ENCODE results near the gene GALNT3.
A peak's percentile ranks its signal among the peaks of the same experiment; 100 is the strongest.

The GALNT3 gene

DNA sequence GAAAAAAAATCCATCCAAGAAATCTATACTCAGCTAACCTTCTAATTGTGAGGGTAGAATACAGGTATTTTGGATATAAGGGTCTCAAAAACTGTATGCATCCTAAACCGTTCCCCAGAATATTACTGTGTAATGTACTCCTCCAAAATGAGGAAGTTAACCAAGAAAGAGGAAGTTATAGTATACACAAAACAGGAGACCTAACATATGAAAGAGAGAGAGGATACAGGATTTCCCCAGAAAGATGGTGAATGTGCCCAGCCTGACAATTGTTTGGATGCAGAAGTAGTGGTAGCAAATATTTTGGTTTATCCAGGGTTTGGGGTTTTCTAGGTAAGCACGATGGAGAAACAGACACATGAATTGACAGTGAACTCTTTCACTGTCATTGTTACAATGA lies 50.6 kb downstream of the GALNT3 start:
- Mint-ChIP-seq H3K27ac (no peak overlapping the region), H3K9me3 (no peaks in the 10 kb centered on the region), H3K27me3 (no peaks in the 10 kb centered on the region), H3K4me1 (peaks cover 6 to 17% of the 10 kb centered on the region in 2 donors), H3K36me3 (peaks cover 7 to 12% of the 10 kb centered on the region in 2 donors), H3K4me3 (no peak overlapping the region)
- DNase-seq (no peak), ATAC-seq (replicated peaks) (peak; percentile 100)

DNA sequence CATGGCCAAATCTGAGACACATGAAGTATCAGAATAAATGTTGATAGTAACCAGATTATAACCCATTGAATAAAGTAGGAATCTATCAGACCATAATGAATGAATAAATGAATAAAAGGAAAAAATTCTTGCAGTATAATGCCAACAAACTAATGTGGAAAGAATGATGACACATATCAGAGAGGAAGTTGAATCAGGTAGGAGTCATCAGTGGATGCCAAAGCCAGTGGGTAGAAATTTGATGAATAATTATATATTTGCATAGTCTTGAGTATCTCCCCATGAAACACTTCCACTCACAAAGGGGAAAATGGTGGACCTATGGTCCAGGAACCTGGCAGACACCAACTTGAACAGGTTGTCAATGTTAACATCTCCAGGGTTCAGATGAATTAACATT lies 68.6 kb downstream of the GALNT3 start:
- no peak for DNase-seq
- H3K27me3 Mint-ChIP-seq: no peaks in the 10 kb centered on the region
- no peak overlapping the region for H3K27ac Mint-ChIP-seq
- peak in 1 of 2 donors; percentile 53 for ATAC-seq (replicated peaks)
- H3K9me3 Mint-ChIP-seq: peaks cover 0 to 1% of the 10 kb centered on the region in 2 donors
- H3K36me3 Mint-ChIP-seq: peaks cover 0 to 2% of the 10 kb centered on the region in 2 donors
- H3K4me3 Mint-ChIP-seq: no peak overlapping the region
- H3K4me1 Mint-ChIP-seq: peaks cover 0 to 5% of the 10 kb centered on the region in 2 donors

DNA sequence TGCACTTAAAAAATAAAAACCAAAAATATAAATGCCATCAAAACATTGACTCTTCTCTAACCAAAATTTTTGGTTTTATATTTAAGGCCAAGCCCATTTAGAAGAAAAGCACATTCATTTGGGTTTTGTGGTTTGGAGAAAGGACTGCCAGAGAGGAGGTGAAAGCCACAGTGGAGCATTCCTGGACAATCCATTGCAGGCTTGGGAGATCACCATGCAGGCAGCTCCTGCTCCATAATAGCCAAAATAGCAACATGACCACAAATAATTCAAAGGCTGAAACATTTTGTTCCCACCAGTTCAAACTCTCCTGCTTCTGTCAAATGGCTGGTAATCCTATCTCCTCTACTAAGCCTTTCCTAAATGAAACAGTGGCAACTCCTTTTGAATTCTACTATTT lies 73.5 kb downstream of the GALNT3 start:
- Mint-ChIP-seq H3K27ac (no peak overlapping the region), H3K9me3 (no peaks in the 10 kb centered on the region), H3K4me1 (peaks cover 0 to 5% of the 10 kb centered on the region in 2 donors), H3K27me3 (no peaks in the 10 kb centered on the region), H3K4me3 (no peak overlapping the region), H3K36me3 (no peaks in the 10 kb centered on the region)
- DNase-seq (no peak), ATAC-seq (replicated peaks) (no peak)

GRCh38 chr2:165718610-165719210 lies 75.3 kb downstream of the GALNT3 start:
- Mint-ChIP-seq H3K4me1 (no peaks in the 10 kb centered on the region), H3K27ac (no peak overlapping the region), H3K36me3 (no peaks in the 10 kb centered on the region), H3K27me3 (no peaks in the 10 kb centered on the region), H3K4me3 (no peak overlapping the region), H3K9me3 (no peaks in the 10 kb centered on the region)
- ATAC-seq (replicated peaks) (no peak), DNase-seq (no peak)

DNA sequence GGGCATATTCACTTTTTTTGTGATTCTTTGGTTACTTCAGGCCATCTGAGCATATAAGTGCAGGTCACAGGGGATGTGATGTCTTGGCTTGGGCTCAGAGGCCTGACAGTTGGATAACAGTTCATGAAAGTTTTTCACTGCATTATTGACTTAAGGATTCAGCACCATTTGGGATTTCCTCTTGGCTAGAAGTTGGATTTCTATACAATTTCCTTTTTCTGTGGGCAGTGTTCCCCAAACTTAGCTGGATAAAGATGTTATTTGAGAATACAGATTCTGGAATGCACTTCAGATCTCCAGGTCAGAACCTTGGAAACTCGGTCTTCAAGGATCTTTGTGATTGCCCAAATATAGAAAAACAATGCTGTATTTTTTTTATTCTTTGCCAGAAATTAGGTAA lies 78.0 kb downstream of the GALNT3 start:
- no peak for DNase-seq
- H3K27ac Mint-ChIP-seq: no peak overlapping the region
- no peaks in the 10 kb centered on the region for H3K4me1 Mint-ChIP-seq
- no peaks in the 10 kb centered on the region for H3K9me3 Mint-ChIP-seq
- no peak overlapping the region for H3K4me3 Mint-ChIP-seq
- no peaks in the 10 kb centered on the region for H3K27me3 Mint-ChIP-seq
- no peak for ATAC-seq (replicated peaks)
- H3K36me3 Mint-ChIP-seq: no peaks in the 10 kb centered on the region

- ATAC-seq (replicated peaks) (no peak), DNase-seq (no peak)
- H3K4me3 Mint-ChIP-seq: no peak overlapping the region
- no peaks in the 10 kb centered on the region for H3K27me3 Mint-ChIP-seq
- no peak overlapping the region for H3K27ac Mint-ChIP-seq
- no peaks in the 10 kb centered on the region for H3K4me1 Mint-ChIP-seq
- H3K9me3 Mint-ChIP-seq: peaks cover 3 to 6% of the 10 kb centered on the region in 2 donors
- H3K36me3 Mint-ChIP-seq: no peaks in the 10 kb centered on the region
These were observed 87.0 kb downstream of the GALNT3 start for GRCh38 chr2:165706960-165707487.

DNA sequence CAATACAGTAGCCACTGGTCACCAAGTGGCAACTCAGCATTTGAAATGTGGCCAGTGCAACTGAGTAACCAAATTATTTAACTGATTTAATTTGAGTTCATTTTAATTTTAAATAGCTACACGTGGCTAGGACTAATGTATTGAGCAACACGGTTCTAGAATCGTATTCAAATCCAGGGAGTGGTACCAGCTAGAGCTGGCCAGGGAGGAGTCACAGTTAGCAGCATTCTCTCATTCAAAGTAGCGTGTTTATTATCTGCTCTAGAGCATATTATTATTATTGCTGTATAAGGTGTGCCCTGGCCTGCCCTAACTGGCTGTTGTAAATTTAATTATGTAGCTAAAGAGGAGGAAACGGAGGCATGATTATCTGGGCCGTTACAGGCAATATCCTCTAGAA lies 92.9 kb downstream of the GALNT3 start:
- Mint-ChIP-seq H3K4me3 (no peak overlapping the region), H3K27me3 (no peaks in the 10 kb centered on the region), H3K4me1 (no peaks in the 10 kb centered on the region), H3K36me3 (no peaks in the 10 kb centered on the region), H3K9me3 (no peaks in the 10 kb centered on the region), H3K27ac (no peak overlapping the region)
- no peak for DNase-seq
- ATAC-seq (replicated peaks): no peak

- Mint-ChIP-seq H3K9me3 (no peaks in the 10 kb centered on the region), H3K27me3 (no peaks in the 10 kb centered on the region), H3K4me1 (no peaks in the 10 kb centered on the region), H3K36me3 (no peaks in the 10 kb centered on the region), H3K27ac (no peak overlapping the region), H3K4me3 (no peak overlapping the region)
- ATAC-seq (replicated peaks): no peak
- DNase-seq: no peak
These were observed 93.5 kb downstream of the GALNT3 start for GRCh38 chr2:165700531-165700930.

DNA sequence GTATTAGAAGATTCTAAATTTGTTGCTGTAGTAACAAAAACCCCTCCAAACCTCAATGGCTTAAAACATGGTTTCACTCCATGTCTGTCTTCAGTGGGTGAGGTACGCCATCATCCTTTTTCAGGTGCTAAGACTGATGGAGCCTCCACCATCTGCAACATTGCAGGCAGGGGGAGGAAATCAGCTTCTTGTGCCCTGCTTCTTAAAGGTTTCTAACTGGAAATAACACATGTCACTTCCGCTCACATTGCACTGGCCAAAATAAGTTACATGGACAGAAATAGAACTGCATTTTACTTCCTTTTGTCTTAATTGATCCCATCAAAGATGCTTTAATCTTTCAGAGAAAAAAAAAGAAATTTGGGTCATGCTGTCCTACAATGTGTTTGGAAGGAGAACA lies 94.1 kb downstream of the GALNT3 start:
- Mint-ChIP-seq H3K4me1 (no peaks in the 10 kb centered on the region), H3K36me3 (no peaks in the 10 kb centered on the region), H3K9me3 (no peaks in the 10 kb centered on the region), H3K27me3 (no peaks in the 10 kb centered on the region), H3K4me3 (no peak overlapping the region), H3K27ac (no peak overlapping the region)
- no peak for DNase-seq
- ATAC-seq (replicated peaks): no peak

GRCh38 chr2:165698444-165698884 lies 95.6 kb downstream of the GALNT3 start:
- Mint-ChIP-seq H3K4me1 (no peaks in the 10 kb centered on the region), H3K4me3 (no peak overlapping the region), H3K9me3 (no peaks in the 10 kb centered on the region), H3K36me3 (no peaks in the 10 kb centered on the region), H3K27me3 (no peaks in the 10 kb centered on the region), H3K27ac (no peak overlapping the region)
- peak; percentile 80 to 82 for ATAC-seq (replicated peaks)
- DNase-seq: peak; percentile 9

GRCh38 chr2:165697748-165698443 lies 96.2 kb downstream of the GALNT3 start:
- DNase-seq (no peak), ATAC-seq (replicated peaks) (no peak)
- Mint-ChIP-seq H3K36me3 (no peaks in the 10 kb centered on the region), H3K27ac (no peak overlapping the region), H3K9me3 (no peaks in the 10 kb centered on the region), H3K4me3 (no peak overlapping the region), H3K27me3 (no peaks in the 10 kb centered on the region), H3K4me1 (no peaks in the 10 kb centered on the region)
